Progenitor cell of endocrine pancreas (in vitro differentiated cells): ENCODE data around the gene SLC25A47. TPM values are rescaled to one million over a fixed set of nuclear protein-coding genes. Genes with fewer than 3 reads are reported as not detected.

Experiments used
- DNase-seq: peaks from one replicate; pipeline ENCODE4 v3.0.0; 2021; ENCODE audit warnings: low spot score; ENCODE audit not compliant: unreplicated experiment
- H3K27ac Mint-ChIP-seq: 2 replicates; pipeline ENCODE4 v1.8.0; 2021; ENCODE audit warnings: mild to moderate bottlenecking, moderate library complexity, mixed read lengths
- H3K27me3 Mint-ChIP-seq: 2 replicates; pipeline ENCODE4 v1.8.0; 2021; ENCODE audit warnings: mixed read lengths
- H3K36me3 Mint-ChIP-seq: 2 replicates; pipeline ENCODE4 v1.8.0; 2022; ENCODE audit warnings: mixed read lengths; ENCODE audit not compliant: insufficient read depth
- H3K4me1 Mint-ChIP-seq: 2 replicates; pipeline ENCODE4 v1.8.0; 2021; ENCODE audit warnings: low read depth, mixed read lengths
- H3K4me3 Mint-ChIP-seq: 2 replicates; pipeline ENCODE4 v1.8.0; 2021; ENCODE audit warnings: low read depth, mild to moderate bottlenecking, moderate library complexity, mixed read lengths
- H3K9me3 Mint-ChIP-seq: 2 replicates; pipeline ENCODE4 v1.8.0; 2021; ENCODE audit warnings: low read depth, mixed read lengths
- CTCF ChIP-seq: fragments of 200-600 bp; sonication (generic); IDR thresholded peaks from one replicate; pipeline ENCODE4 v1.5.0; 2021; ENCODE audit warnings: antibody characterized with exemption, mild to moderate bottlenecking; ENCODE audit not compliant: unreplicated experiment
- total RNA-seq: library from RNA; stranded (reverse); gene quantifications from 2 replicates; pipeline ENCODE4 v1.2.1, GENCODE V29; 2021

Gene SLC25A47
- total RNA-seq, 1 donor from 2014 or later: not detected

GRCh38 chr14:100291305-100292075, 31.6 kb upstream of the SLC25A47 start:
- no peak for DNase-seq

GRCh38 chr14:100292301-100292775, 30.8 kb upstream of the SLC25A47 start:
- Mint-ChIP-seq H3K4me1 (no peaks in the 10 kb centered on the region), H3K27me3 (no peaks in the 10 kb centered on the region), H3K27ac (no peak overlapping the region), H3K9me3 (no peaks in the 10 kb centered on the region), H3K4me3 (no peak overlapping the region), H3K36me3 (peaks cover 2% of the 10 kb centered on the region)
- TF ChIP-seq CTCF: no peak
- no peak for DNase-seq

More at GRCh38 chr14:100291305-100292075, 31.6 kb upstream of the SLC25A47 start:
- no peaks in the 10 kb centered on the region for H3K9me3 Mint-ChIP-seq
- TF ChIP-seq CTCF: no peak
- H3K4me3 Mint-ChIP-seq: no peak overlapping the region
- peaks cover 2% of the 10 kb centered on the region for H3K36me3 Mint-ChIP-seq
- H3K27me3 Mint-ChIP-seq: no peaks in the 10 kb centered on the region
- no peaks in the 10 kb centered on the region for H3K4me1 Mint-ChIP-seq
- H3K27ac Mint-ChIP-seq: no peak overlapping the region

- DNase-seq: no peak
- H3K27me3 Mint-ChIP-seq: no peaks in the 10 kb centered on the region
- H3K4me1 Mint-ChIP-seq: no peaks in the 10 kb centered on the region
- peaks cover 2% of the 10 kb centered on the region for H3K36me3 Mint-ChIP-seq
- TF ChIP-seq CTCF: no peak
- H3K9me3 Mint-ChIP-seq: no peaks in the 10 kb centered on the region
- no peak overlapping the region for H3K27ac Mint-ChIP-seq
- H3K4me3 Mint-ChIP-seq: no peak overlapping the region
Measured at GRCh38 chr14:100292776-100293461, 30.2 kb upstream of the SLC25A47 start.

- Mint-ChIP-seq H3K4me3 (no peak overlapping the region), H3K36me3 (peaks cover 5% of the 10 kb centered on the region), H3K27me3 (no peaks in the 10 kb centered on the region), H3K4me1 (no peaks in the 10 kb centered on the region), H3K27ac (no peak overlapping the region), H3K9me3 (no peaks in the 10 kb centered on the region)
- no peak for DNase-seq
- no peak for TF ChIP-seq CTCF
Measured at GRCh38 chr14:100293497-100294212, 29.5 kb upstream of the SLC25A47 start.
